Measurements from ENCODE around the gene TIGD7.

DNA sequence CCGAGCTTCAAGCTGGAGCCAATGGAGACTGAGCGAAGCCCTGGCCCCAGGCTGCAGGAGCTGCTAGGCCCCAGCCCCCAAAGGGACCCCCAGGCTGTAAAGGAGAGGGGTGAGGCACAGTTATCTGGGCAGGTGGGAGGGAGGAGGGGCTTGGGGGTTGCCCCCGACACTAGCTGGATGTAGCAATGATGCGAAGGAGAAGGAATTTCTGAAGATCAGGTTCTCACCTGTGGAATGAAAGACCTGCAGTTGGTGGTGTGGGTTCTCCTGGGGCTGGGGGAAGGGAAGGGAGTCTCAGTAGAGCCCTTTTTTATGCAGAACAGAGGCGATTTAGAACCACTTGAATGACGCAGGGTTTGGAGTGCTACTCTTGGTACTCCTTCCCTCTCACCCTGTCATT, 20.1 kb downstream of the TIGD7 start:
- TF ChIP-seq CTCF (IDR thresholded peaks at IDR 0.05 in 8 of 11, conservative IDR thresholded peaks at IDR 0.05 in 3 of 11) (no peak), POLR2A (IDR thresholded peaks at IDR 0.05) (no peak)

Data from spleen (tissue), 7 donors.